ENCODE results near the gene ARL6. TPM values are rescaled to one million over a fixed set of nuclear protein-coding genes. Genes with fewer than 3 reads are reported as not detected.

Gene ARL6, protein sequence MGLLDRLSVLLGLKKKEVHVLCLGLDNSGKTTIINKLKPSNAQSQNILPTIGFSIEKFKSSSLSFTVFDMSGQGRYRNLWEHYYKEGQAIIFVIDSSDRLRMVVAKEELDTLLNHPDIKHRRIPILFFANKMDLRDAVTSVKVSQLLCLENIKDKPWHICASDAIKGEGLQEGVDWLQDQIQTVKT
- polyA plus RNA-seq: 1 to 10 TPM; 1.3 to 4.7 (median 1.6) TPM

GRCh38 chr3:97764407-97765238, at the start of gene ARL6:
Gene ARL6 (plus strand): TSS chr3:97764758. CDS start chr3:97768108, 3,350 bp downstream.
- H3K4me1 Mint-ChIP-seq: peaks cover 22 to 35% of the 10 kb centered on the region in 2 donors
- H3K9me3 Mint-ChIP-seq: no peaks in the 10 kb centered on the region
- H3K27me3 Mint-ChIP-seq (ENCODE audit: low read depth in 3 of 3): peaks cover 2 to 5% (median 5%) of the 10 kb centered on the region in 3 donors
- peak within 1 kb of the TSS; percentile 96 to 100 (median 99) for H3K4me3 Mint-ChIP-seq
- H3K27ac Mint-ChIP-seq: peak within 1 kb of the TSS; percentile 75 to 97 (median 90)
- DNase-seq: peak; percentile 70 to 74 (median 71)
- H3K36me3 Mint-ChIP-seq: peaks cover 0 to 3% (median 1%) of the 10 kb centered on the region in 3 donors

DNA sequence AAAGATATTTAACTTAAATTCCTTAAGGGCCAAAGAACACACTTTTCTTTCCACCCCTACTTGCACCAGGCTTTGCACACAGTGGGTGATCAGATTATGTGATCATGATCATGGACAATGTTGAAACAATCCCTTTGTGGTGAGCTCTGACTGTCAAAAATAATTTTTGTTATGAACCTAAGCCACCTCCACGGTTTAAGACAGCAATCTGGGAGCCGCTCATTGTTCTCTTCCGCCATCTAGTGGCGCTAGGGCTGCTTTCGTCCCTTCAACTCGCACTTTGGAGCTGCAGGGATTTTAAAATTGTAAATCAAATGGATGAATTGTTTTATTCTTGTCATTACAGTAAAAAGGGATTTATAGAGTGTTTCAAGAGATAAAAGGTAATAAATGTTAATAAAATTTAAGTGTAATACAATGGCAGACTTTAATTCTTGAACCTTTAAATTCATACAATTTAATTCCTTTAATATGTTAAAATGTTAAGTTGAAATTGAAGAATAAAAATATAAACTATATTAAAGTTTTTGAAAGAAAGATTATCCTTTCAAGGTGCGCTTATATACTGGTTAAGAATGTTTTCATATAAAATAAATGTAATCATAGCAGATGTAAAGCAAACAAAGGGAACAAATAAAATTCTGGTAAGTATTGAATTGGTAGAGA, 45.3 kb upstream of the ARL6 start:
- Mint-ChIP-seq H3K4me3 (peak overlapping the region in 3 of 5 donors; percentile 30 to 33 (median 33)), H3K27ac (no peak overlapping the region), H3K4me1 (no peaks in the 10 kb centered on the region), H3K9me3 (no peaks in the 10 kb centered on the region), H3K36me3 (no peaks in the 10 kb centered on the region), H3K27me3 (ENCODE audit: low read depth in 3 of 3) (peaks cover 0 to 2% (median 2%) of the 10 kb centered on the region in 3 donors)
- peak; percentile 28 to 46 (median 37) for DNase-seq

DNA sequence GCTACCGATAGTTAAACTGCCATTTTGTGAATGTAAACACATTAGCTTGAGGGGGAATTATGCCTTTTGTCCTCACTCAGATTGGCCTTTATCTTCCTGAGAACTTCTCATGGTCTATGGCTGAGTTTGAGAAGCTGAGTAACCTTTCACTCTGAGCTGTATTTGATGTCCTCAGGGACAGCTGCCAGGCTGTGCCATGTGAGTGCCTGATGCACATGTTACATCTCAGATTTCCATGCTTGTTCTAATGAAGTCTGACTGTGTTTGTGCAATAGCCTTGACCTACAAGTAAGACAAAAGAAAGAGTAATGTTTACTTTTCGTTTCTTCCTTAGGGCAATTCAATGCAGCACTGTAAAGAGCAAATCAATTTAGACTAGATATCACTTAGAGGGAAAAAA, 44.1 kb upstream of the ARL6 start:
- Mint-ChIP-seq H3K4me3 (no peak overlapping the region), H3K27ac (no peak overlapping the region), H3K4me1 (no peaks in the 10 kb centered on the region), H3K27me3 (ENCODE audit: low read depth in 3 of 3) (peaks cover under 1 to 2% (median 2%) of the 10 kb centered on the region in 3 donors), H3K9me3 (no peaks in the 10 kb centered on the region), H3K36me3 (no peaks in the 10 kb centered on the region)
- no peak for DNase-seq

GRCh38 chr3:97721446-97721845, 43.1 kb upstream of the ARL6 start:
- H3K36me3 Mint-ChIP-seq: no peaks in the 10 kb centered on the region
- peaks cover 0 to 2% (median 2%) of the 10 kb centered on the region in 3 donors for H3K27me3 Mint-ChIP-seq (ENCODE audit: low read depth in 3 of 3)

GRCh38 chr3:97736928-97737327, 27.6 kb upstream of the ARL6 start:
- peaks cover 0 to 1% (median 0%) of the 10 kb centered on the region in 6 donors for H3K9me3 Mint-ChIP-seq
- H3K4me1 Mint-ChIP-seq: no peaks in the 10 kb centered on the region
- no peak overlapping the region for H3K4me3 Mint-ChIP-seq
- peaks cover 2 to 6% (median 4%) of the 10 kb centered on the region in 3 donors for H3K27me3 Mint-ChIP-seq (ENCODE audit: low read depth in 3 of 3)
- H3K36me3 Mint-ChIP-seq: no peaks in the 10 kb centered on the region
- H3K27ac Mint-ChIP-seq: no peak overlapping the region
- DNase-seq: no peak

More at GRCh38 chr3:97721446-97721845, 43.1 kb upstream of the ARL6 start:
- no peak overlapping the region for H3K4me3 Mint-ChIP-seq
- no peak overlapping the region for H3K27ac Mint-ChIP-seq
- H3K4me1 Mint-ChIP-seq: no peaks in the 10 kb centered on the region
- no peaks in the 10 kb centered on the region for H3K9me3 Mint-ChIP-seq
- no peak for DNase-seq

GRCh38 chr3:97738761-97739160, 25.8 kb upstream of the ARL6 start:
- Mint-ChIP-seq H3K4me1 (no peaks in the 10 kb centered on the region), H3K36me3 (no peaks in the 10 kb centered on the region), H3K27ac (no peak overlapping the region), H3K27me3 (ENCODE audit: low read depth in 3 of 3) (peaks cover 0 to 6% (median 6%) of the 10 kb centered on the region in 3 donors), H3K4me3 (no peak overlapping the region), H3K9me3 (peaks cover 0 to 1% (median 0%) of the 10 kb centered on the region in 6 donors)
- DNase-seq: no peak

GRCh38 chr3:97742036-97742435, 22.5 kb upstream of the ARL6 start:
- no peak overlapping the region for H3K27ac Mint-ChIP-seq
- no peaks in the 10 kb centered on the region for H3K36me3 Mint-ChIP-seq
- no peaks in the 10 kb centered on the region for H3K9me3 Mint-ChIP-seq
- DNase-seq: no peak
- H3K27me3 Mint-ChIP-seq (ENCODE audit: low read depth in 3 of 3): peaks cover 2 to 3% (median 2%) of the 10 kb centered on the region in 3 donors
- H3K4me3 Mint-ChIP-seq: no peak overlapping the region
- no peaks in the 10 kb centered on the region for H3K4me1 Mint-ChIP-seq

DNA sequence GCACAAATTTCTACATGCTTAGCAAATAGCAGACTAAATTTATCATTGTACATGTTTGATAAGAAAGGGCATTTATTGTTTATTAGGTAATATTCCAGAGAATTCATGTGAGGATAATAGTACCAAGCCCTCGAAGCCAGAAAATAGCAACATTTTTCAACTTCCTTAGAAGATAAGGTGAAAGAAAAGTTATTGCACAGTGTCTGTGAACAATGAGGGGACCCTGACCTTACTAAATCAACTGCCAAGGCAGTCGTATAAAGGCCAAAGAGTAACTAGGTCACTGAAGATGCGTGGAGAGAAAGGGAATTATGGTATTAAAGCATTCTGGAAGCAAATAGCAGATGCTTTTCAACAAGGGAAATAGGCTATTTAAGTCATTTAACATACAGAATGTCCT, 20.3 kb upstream of the ARL6 start:
- Mint-ChIP-seq H3K4me3 (no peak overlapping the region), H3K9me3 (no peaks in the 10 kb centered on the region), H3K4me1 (no peaks in the 10 kb centered on the region), H3K27ac (no peak overlapping the region), H3K27me3 (ENCODE audit: low read depth in 3 of 3) (peaks cover 2 to 5% (median 2%) of the 10 kb centered on the region in 3 donors), H3K36me3 (no peaks in the 10 kb centered on the region)
- no peak for DNase-seq

- H3K27ac Mint-ChIP-seq: peak overlapping the region; percentile 75 to 97 (median 90)
- peak overlapping the region; percentile 96 to 100 (median 99) for H3K4me3 Mint-ChIP-seq
- H3K27me3 Mint-ChIP-seq (ENCODE audit: low read depth in 3 of 3): peaks cover 2 to 7% (median 6%) of the 10 kb centered on the region in 3 donors
- H3K4me1 Mint-ChIP-seq: peaks cover 22 to 35% of the 10 kb centered on the region in 2 donors
- H3K36me3 Mint-ChIP-seq: no peaks in the 10 kb centered on the region
- no peak for DNase-seq
- H3K9me3 Mint-ChIP-seq: no peaks in the 10 kb centered on the region
These were observed 762 bp upstream of the ARL6 start for GRCh38 chr3:97763586-97764406.

DNA sequence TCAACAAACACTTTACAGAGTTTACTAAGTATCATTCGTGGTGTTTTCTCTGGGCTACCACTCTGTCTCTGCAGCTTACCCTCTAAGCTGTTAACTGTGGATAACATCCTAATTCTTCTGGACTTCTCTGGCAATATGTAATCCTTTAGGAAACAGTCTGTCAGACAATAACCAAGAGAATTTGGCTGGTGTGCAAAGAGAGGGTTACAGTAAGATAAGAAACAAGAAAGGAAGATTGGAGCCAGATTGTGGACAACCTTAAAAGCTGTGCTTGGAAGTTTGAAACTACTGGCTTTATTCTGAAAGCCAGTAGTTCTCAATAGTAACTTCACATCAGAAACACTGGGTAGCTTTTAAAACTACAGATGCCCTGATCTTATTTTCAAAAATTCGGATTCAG, 778 bp downstream of the ARL6 start:
- H3K27me3 Mint-ChIP-seq (ENCODE audit: low read depth in 3 of 3): peaks cover 2 to 5% (median 5%) of the 10 kb centered on the region in 3 donors
- H3K27ac Mint-ChIP-seq: peak overlapping the region in 1 of 6 donors; percentile 95

GRCh38 chr3:97772926-97773325, 8.4 kb downstream of the ARL6 start:
- no peaks in the 10 kb centered on the region for H3K9me3 Mint-ChIP-seq
- no peak for DNase-seq
- H3K36me3 Mint-ChIP-seq: peaks cover 4 to 35% (median 20%) of the 10 kb centered on the region in 3 donors
- H3K27ac Mint-ChIP-seq: no peak overlapping the region
- no peak overlapping the region for H3K4me3 Mint-ChIP-seq
- peaks cover 0 to 1% of the 10 kb centered on the region in 2 donors for H3K4me1 Mint-ChIP-seq
- H3K27me3 Mint-ChIP-seq (ENCODE audit: low read depth in 3 of 3): no peaks in the 10 kb centered on the region

More for the DNA sequence above, 778 bp downstream of the ARL6 start:
- Mint-ChIP-seq H3K36me3 (peaks cover 3 to 9% (median 4%) of the 10 kb centered on the region in 3 donors), H3K4me1 (peaks cover 22 to 35% of the 10 kb centered on the region in 2 donors), H3K4me3 (peak overlapping the region; percentile 96 to 100 (median 99)), H3K9me3 (no peaks in the 10 kb centered on the region)
- no peak for DNase-seq

DNA sequence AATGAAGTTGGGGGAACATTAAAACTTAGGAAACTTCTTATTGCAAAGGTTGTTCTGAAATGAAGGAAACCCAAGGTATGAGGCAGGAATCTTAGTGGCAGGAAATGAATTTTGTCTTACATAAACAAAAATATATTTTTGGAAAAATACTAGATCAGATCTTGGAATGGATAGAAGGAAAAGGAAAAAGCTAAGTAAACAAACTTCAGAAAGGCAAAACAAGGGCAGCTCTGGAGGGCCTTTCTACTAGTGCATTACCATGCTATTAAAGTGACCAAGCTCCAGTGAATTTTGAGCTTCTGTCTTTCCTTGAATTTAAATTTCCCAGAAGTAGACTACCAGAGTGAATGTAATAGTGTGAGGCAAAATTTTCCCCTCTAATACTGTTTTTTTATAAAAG, 13.6 kb downstream of the ARL6 start:
- Mint-ChIP-seq H3K27me3 (ENCODE audit: low read depth in 3 of 3) (no peaks in the 10 kb centered on the region), H3K36me3 (peaks cover 0 to 14% (median 11%) of the 10 kb centered on the region in 3 donors), H3K4me1 (no peaks in the 10 kb centered on the region)

GRCh38 chr3:97793420-97794019, 29.0 kb downstream of the ARL6 start:
- H3K36me3 Mint-ChIP-seq: peaks cover 0 to 5% (median 3%) of the 10 kb centered on the region in 3 donors
- DNase-seq: peak; percentile 40 to 61 (median 50)
- H3K9me3 Mint-ChIP-seq: no peaks in the 10 kb centered on the region
- no peak overlapping the region for H3K27ac Mint-ChIP-seq
- no peaks in the 10 kb centered on the region for H3K4me1 Mint-ChIP-seq
- no peak overlapping the region for H3K4me3 Mint-ChIP-seq
- no peaks in the 10 kb centered on the region for H3K27me3 Mint-ChIP-seq (ENCODE audit: low read depth in 3 of 3)

More for the DNA sequence above, 13.6 kb downstream of the ARL6 start:
- Mint-ChIP-seq H3K27ac (no peak overlapping the region), H3K4me3 (no peak overlapping the region), H3K9me3 (no peaks in the 10 kb centered on the region)
- no peak for DNase-seq

Measured in immature natural killer cell (primary cell).